HG03025 (cell line): ENCODE results near the gene RFTN1.

Experiments
- ATAC-seq: cut with Tn5 transposase; IDR thresholded peaks from one replicate; pipeline ENCODE4 v1.9.1; 2021; ENCODE audit warnings: mild to moderate bottlenecking, moderate library complexity; ENCODE audit not compliant: unreplicated experiment, low FRiP score

Gene RFTN1

GRCh38 chr3:16417945-16418739 lies 95.4 kb downstream of the RFTN1 start:
- no peak for ATAC-seq

GRCh38 chr3:16415911-16416476 lies 97.5 kb downstream of the RFTN1 start:
- no peak for ATAC-seq

GRCh38 chr3:16413321-16413720 lies 100.2 kb downstream of the RFTN1 start:
- no peak for ATAC-seq

GRCh38 chr3:16412192-16412800 lies 101.2 kb downstream of the RFTN1 start:
- ATAC-seq, result no peak

GRCh38 chr3:16411441-16411840 lies 102.1 kb downstream of the RFTN1 start:
- ATAC-seq, result no peak

GRCh38 chr3:16410659-16411058 lies 102.8 kb downstream of the RFTN1 start:
- ATAC-seq, result no peak

- no peak for ATAC-seq
Observed at GRCh38 chr3:16409032-16409431, 104.5 kb downstream of the RFTN1 start.

- no peak for ATAC-seq
Observed at GRCh38 chr3:16407366-16407765, 106.1 kb downstream of the RFTN1 start.

GRCh38 chr3:16406579-16406978 lies 106.9 kb downstream of the RFTN1 start:
- ATAC-seq, result no peak

- no peak for ATAC-seq
Observed at GRCh38 chr3:16406166-16406565, 107.3 kb downstream of the RFTN1 start.

- no peak for ATAC-seq
Observed at GRCh38 chr3:16404349-16404895, 109.1 kb downstream of the RFTN1 start.

- no peak for ATAC-seq
Observed at GRCh38 chr3:16402451-16402850, 111.0 kb downstream of the RFTN1 start.

GRCh38 chr3:16401273-16401672 lies 112.2 kb downstream of the RFTN1 start:
- no peak for ATAC-seq

- ATAC-seq, result no peak
Observed at GRCh38 chr3:16400106-16400931, 113.2 kb downstream of the RFTN1 start.

- no peak for ATAC-seq
Observed at GRCh38 chr3:16399473-16399872, 114.0 kb downstream of the RFTN1 start.

- ATAC-seq, result no peak
Observed at GRCh38 chr3:16398648-16399047, 114.9 kb downstream of the RFTN1 start.

GRCh38 chr3:16396202-16396601 lies 117.3 kb downstream of the RFTN1 start:
- ATAC-seq, result no peak

- ATAC-seq, result no peak
Observed at GRCh38 chr3:16395212-16395611, 118.3 kb downstream of the RFTN1 start.

- ATAC-seq, result no peak
Observed at GRCh38 chr3:16394639-16395038, 118.9 kb downstream of the RFTN1 start.

- ATAC-seq, result no peak
Observed at GRCh38 chr3:16392717-16393116, 120.8 kb downstream of the RFTN1 start.

GRCh38 chr3:16392065-16392464 lies 121.4 kb downstream of the RFTN1 start:
- ATAC-seq, result no peak
